GM23248 (cell line): Measurements from ENCODE around the gene INCA1. TPM values are rescaled to one million over a fixed set of nuclear protein-coding genes. Genes with fewer than 3 reads are reported as not detected.

Experiments
- DNase-seq: peaks from one replicate; pipeline ENCODE4 v3.0.0-alpha.2; 2015
- H2AFZ ChIP-seq: fragments of 200-600 bp; sonication (generic); 2 replicates; pipeline ENCODE4 v1.6.1; 2016; ENCODE audit warnings: antibody characterized with exemption
- H3F3A ChIP-seq: fragments of 200-600 bp; sonication (generic); 2 replicates; pipeline ENCODE4 v1.6.1; 2016; ENCODE audit warnings: mild to moderate bottlenecking, antibody characterized with exemption, mixed run types; ENCODE audit not compliant: insufficient read depth
- H3K27ac ChIP-seq: fragments of 200-600 bp; sonication (generic); 2 replicates; pipeline ENCODE4 v1.5.1; 2016; ENCODE audit warnings: mild to moderate bottlenecking
- H3K27me3 ChIP-seq: fragments of 200-600 bp; sonication (generic); replicated peaks from 2 replicates; pipeline ENCODE4 v1.6.1; 2016; ENCODE audit warnings: mild to moderate bottlenecking; ENCODE audit not compliant: insufficient read depth
- H3K36me3 ChIP-seq: fragments of 200-600 bp; sonication (generic); 2 replicates; pipeline ENCODE4 v1.6.1; 2016; ENCODE audit warnings: low read depth, mild to moderate bottlenecking
- H3K4me1 ChIP-seq: fragments of 200-600 bp; sonication (generic); 2 replicates; pipeline ENCODE4 v1.6.1; 2016; ENCODE audit warnings: mild to moderate bottlenecking; ENCODE audit not compliant: insufficient read depth
- H3K4me2 ChIP-seq: fragments of 200-600 bp; sonication (generic); one replicate; pipeline ENCODE4 v1.6.1; 2016; ENCODE audit warnings: mild to moderate bottlenecking; ENCODE audit not compliant: unreplicated experiment
- H3K4me3 ChIP-seq: fragments of 200-600 bp; sonication (generic); 2 replicates; pipeline ENCODE4 v1.5.1; 2016; ENCODE audit warnings: mild to moderate bottlenecking
- H3K79me2 ChIP-seq: fragments of 200-600 bp; sonication (generic); 2 replicates; pipeline ENCODE4 v1.6.1; 2016; ENCODE audit warnings: mild to moderate bottlenecking; ENCODE audit not compliant: insufficient read depth
- H3K9ac ChIP-seq: fragments of 200-600 bp; sonication (generic); 2 replicates; pipeline ENCODE4 v1.6.1; 2016; ENCODE audit warnings: mild to moderate bottlenecking
- H3K9me2 ChIP-seq: fragments of 200-600 bp; sonication (generic); 2 replicates; pipeline ENCODE4 v1.6.1; 2016; ENCODE audit warnings: mixed run types, mild to moderate bottlenecking, moderate library complexity; ENCODE audit not compliant: insufficient read depth
- H3K9me3 ChIP-seq: fragments of 200-600 bp; sonication (generic); one replicate; pipeline ENCODE4 v1.6.1; 2017; ENCODE audit warnings: low read depth
- H4K20me1 ChIP-seq: fragments of 200-600 bp; sonication (generic); 2 replicates; pipeline ENCODE4 v1.6.0; 2016; ENCODE audit not compliant: insufficient read depth
- EZH2 ChIP-seq: fragments of 200-600 bp; sonication (generic); IDR thresholded peaks from 2 replicates; pipeline ENCODE4 v1.6.1; 2018; ENCODE audit warnings: antibody characterized with exemption, mild to moderate bottlenecking; ENCODE audit not compliant: insufficient read depth, poor library complexity, severe bottlenecking
- EZH2phosphoT487 ChIP-seq: fragments of 200-600 bp; sonication (generic); IDR thresholded peaks from 2 replicates; pipeline ENCODE4 v1.6.1; 2018; ENCODE audit warnings: antibody characterized with exemption, moderate library complexity, mild to moderate bottlenecking, low read depth; ENCODE audit not compliant: insufficient read depth
- WGBS, 2 experiments: methylation state at CpG; one replicate each; pipeline ENCODE4 v1.1.6; 2015 to 2017; ENCODE audit warnings: low lambda C conversion rate in 2 of 2, low coverage in 1 of 2; ENCODE audit errors: missing lambda C conversion rate in 2 of 2; 5-methylcytosine and 5-hydroxymethylcytosine counted together
- in situ Hi-C: fragments of 300-500 bp; cut with MboI; formaldehyde crosslinking; loops from 2 replicates; pipeline ENCODE4 v1.15.0; 2020
- polyA plus RNA-seq: library from polyadenylated mRNA; unstranded; fragments of >200 nt; fragmentation: Nextera tagmentation; extraction: Ambion mirVana; gene quantifications from 2 replicates; pipeline ENCODE4 v1.2.1, GENCODE V29; 2016
- total RNA-seq: library from RNA; depleted of rRNA; stranded (reverse); fragments of >200 nt; shearing (Covaris generic); gene quantifications from 2 replicates; pipeline ENCODE4 v1.2.3, GENCODE V29; 2014

Gene INCA1
- total and polyA plus RNA-seq, 2 experiments from 2014 or later: 0.32 to 1.2 TPM

DNA sequence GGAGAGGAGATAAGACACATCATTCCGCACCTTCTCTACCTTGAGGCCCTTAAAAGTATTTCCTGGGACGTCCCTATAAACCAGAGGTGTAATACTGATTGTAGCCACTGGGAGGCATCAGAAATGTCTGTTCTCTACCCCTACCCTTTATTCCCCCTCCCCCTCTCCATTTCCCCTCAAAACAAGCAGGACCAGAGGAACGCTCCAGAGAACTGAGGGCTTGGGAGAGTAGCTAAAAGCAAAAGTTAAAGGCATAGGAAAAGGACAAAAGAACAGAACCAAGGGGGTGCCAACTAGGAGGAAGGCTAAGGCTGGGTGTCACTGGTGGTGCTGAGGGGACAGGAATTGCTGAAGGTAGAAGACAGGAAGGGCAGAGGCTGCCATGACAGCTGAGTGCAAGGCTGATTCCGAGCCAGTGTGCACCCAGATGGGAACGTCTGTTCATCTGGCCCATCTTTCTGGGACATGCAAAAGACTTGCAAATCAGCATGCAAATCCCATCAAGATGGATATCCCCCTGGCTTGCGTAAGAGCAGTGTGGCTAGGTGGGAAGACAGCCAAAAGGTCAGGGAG, 16.6 kb downstream of the INCA1 start:
- no peak for TF ChIP-seq EZH2
- no peak for TF ChIP-seq EZH2phosphoT487
- Histone ChIP-seq H2AFZ (no peak overlapping the region), H3K4me2 (no peak overlapping the region), H4K20me1 (no peaks in the 10 kb centered on the region), H3F3A (no peaks in the 10 kb centered on the region; the same call in 1 of the 2 replicates), H3K4me1 (no peaks in the 10 kb centered on the region; the same call in 1 of the 2 replicates), H3K9me3 (no peaks in the 10 kb centered on the region), H3K27ac (no peak overlapping the region), H3K9me2 (no peaks in the 10 kb centered on the region), H3K27me3 (no peaks in the 10 kb centered on the region), H3K79me2 (peaks cover 7% of the 10 kb centered on the region; the same call in 1 of the 2 replicates), H3K4me3 (no peak overlapping the region), H3K9ac (no peak overlapping the region), H3K36me3 (peaks cover 35% of the 10 kb centered on the region)
- WGBS, 2 experiments: 48 to 50% methylated on average over 6 of the region's 6 CpGs
- peak; percentile 45 for DNase-seq
- in situ Hi-C loops: no loop called here

DNA sequence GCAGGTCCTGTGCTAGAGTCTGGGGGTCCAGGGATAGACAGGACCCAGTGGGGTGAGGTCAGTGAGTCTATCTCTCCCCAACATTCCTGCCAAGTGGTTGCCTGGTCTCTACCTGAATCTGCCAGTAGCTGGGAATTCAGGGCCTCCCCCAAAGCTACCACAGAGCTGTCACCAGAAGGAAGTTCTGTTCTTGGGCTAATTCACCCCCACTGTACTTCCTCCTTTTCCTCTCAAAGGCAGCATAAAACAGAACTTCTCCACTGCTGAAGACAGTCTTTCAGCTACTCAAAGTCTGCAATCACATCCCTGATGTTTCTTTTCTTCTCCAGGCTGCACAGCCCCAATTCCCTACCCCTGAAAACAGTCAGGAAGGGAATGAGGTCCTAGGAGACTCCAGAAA, 18.6 kb downstream of the INCA1 start:
- no peak overlapping the region for H2AFZ ChIP-seq
- H3K4me1 ChIP-seq: no peaks in the 10 kb centered on the region; the same call in 1 of the 2 replicates
- no peaks in the 10 kb centered on the region for H4K20me1 ChIP-seq
- H3K36me3 ChIP-seq: peaks cover 35% of the 10 kb centered on the region
- H3K9me2 ChIP-seq: no peaks in the 10 kb centered on the region
- no peaks in the 10 kb centered on the region for H3K9me3 ChIP-seq
- H3K27ac ChIP-seq: no peak overlapping the region
- H3K9ac ChIP-seq: no peak overlapping the region
- in situ Hi-C loops: no loop called here
- H3K4me3 ChIP-seq: no peak overlapping the region
- H3F3A ChIP-seq: no peaks in the 10 kb centered on the region
- H3K79me2 ChIP-seq: no peaks in the 10 kb centered on the region
- DNase-seq: no peak
- H3K4me2 ChIP-seq: no peak overlapping the region
- no peaks in the 10 kb centered on the region for H3K27me3 ChIP-seq
- TF ChIP-seq EZH2: no peak
- TF ChIP-seq EZH2phosphoT487: no peak

DNA sequence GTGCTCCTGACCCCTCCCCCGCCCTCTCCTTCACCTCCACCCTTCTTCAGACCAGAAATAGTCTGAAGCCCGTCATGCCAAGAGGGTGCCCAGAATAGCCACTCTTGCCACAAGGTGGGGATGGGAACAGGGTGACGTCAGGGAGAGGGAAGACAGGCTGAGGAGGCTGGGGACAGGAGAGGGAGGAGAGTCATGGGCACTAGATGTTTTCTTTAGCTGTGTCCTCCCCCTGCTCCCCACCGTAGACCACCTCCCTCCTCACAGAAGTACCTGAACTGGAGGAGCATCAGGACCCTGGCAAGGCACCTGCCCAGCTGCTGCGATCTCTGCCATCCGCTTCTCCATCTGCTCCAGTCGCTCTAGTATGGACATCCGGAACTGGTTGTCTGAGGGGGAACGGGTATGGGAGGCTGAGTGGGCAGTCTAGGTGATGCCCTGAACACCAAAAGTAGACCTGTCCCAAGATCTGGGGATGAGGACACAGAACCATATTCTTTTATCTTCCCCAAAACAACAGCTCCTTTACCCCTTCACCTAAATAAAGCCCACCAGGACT, 23.1 kb downstream of the INCA1 start:
- 93 to 95% methylated on average over 9 of the region's 9 CpGs for WGBS, 2 experiments
- Histone ChIP-seq H3K4me1 (peaks cover 7% of the 10 kb centered on the region), H3K4me2 (no peak overlapping the region), H3K4me3 (no peak overlapping the region), H3K36me3 (peaks cover 27% of the 10 kb centered on the region), H2AFZ (no peak overlapping the region), H3K9me2 (no peaks in the 10 kb centered on the region), H4K20me1 (no peaks in the 10 kb centered on the region), H3F3A (peaks cover 22% of the 10 kb centered on the region), H3K9ac (no peak overlapping the region), H3K9me3 (no peaks in the 10 kb centered on the region), H3K27ac (no peak overlapping the region), H3K79me2 (no peaks in the 10 kb centered on the region), H3K27me3 (no peaks in the 10 kb centered on the region)
- TF ChIP-seq EZH2phosphoT487 (no peak), EZH2 (no peak)
- DNase-seq: no peak
- in situ Hi-C loops: no loop called here

DNA sequence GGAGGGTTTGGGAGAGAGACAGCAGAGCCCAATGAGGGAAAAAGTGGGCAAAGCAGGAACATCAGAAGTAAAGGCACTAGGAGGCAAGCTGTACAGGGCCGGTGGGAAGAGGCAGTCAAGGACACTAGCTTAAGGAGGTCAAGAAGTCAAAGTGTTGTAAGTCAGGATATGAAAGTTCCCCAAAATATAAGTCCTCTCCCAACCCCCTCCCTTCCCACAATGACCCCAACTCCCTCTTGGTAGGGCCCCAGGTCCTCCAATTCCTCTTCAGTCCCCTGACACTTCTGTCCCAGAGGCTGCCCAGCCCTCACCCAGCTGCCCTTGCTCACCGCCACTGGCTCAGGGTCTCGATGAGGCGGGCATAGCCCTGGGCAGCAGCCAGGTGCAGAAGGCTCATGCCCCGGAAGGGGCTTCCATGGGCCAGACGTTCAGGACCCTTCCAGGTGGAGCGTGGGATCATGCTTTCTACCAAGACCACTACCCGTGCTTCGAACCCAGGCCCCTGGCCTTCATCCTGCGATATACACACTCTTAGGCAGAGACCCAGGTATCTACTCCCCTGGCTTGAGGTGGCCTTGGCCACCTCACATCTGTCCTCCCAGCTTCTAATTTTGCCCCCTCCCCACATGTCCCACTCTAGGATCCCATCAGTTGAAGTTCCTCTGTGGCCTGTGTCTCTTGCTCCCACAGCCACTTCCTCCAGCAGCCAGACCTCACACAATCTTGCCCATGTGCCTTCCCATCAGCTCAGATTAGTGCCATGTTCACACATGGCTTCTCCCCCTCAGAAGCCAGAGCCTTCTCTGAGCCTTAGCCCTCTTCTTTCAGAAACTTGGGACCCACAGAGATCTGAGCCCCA, 23.8 kb downstream of the INCA1 start:
- no peaks in the 10 kb centered on the region for H4K20me1 ChIP-seq
- no peak for DNase-seq
- WGBS, 2 experiments: 90 to 94% methylated on average over 10 of the region's 10 CpGs
- in situ Hi-C loops: no loop called here
- H3K36me3 ChIP-seq: peaks cover 21% of the 10 kb centered on the region
- H3K9ac ChIP-seq: no peak overlapping the region
- no peak overlapping the region for H3K4me3 ChIP-seq
- no peaks in the 10 kb centered on the region for H3K79me2 ChIP-seq
- no peak for TF ChIP-seq EZH2
- TF ChIP-seq EZH2phosphoT487: no peak
- H3K9me3 ChIP-seq: no peaks in the 10 kb centered on the region
- H3K27me3 ChIP-seq: no peaks in the 10 kb centered on the region
- H3F3A ChIP-seq: peaks cover 29% of the 10 kb centered on the region
- no peak overlapping the region for H2AFZ ChIP-seq
- H3K9me2 ChIP-seq: no peaks in the 10 kb centered on the region
- H3K4me2 ChIP-seq: no peak overlapping the region
- H3K4me1 ChIP-seq: peaks cover 14% of the 10 kb centered on the region
- no peak overlapping the region for H3K27ac ChIP-seq
